Fibroblast of the conjunctiva (primary cell): ENCODE measurements around the gene NFE2L3.
A peak's percentile ranks its signal among the peaks of the same experiment; 100 is the strongest.
"Not testable (repeated sequence)": the region's sequence is repeated elsewhere in the genome, so short reads cannot be mapped to it uniquely, and the experiment has no call there.

ENCODE experiments used
- DNase-seq: peaks from one replicate; pipeline ENCODE4 v3.0.0-alpha.2; 2010; ENCODE audit warnings: low read depth

Gene NFE2L3

GRCh38 chr7:26151953-26152781 lies at the start of gene NFE2L3:
TSS of gene NFE2L3 (plus strand) at chr7:26152198. CDS start at chr7:26152499, 301 bp downstream.
- peak; percentile 27 for DNase-seq

- no peak for DNase-seq
Measured at GRCh38 chr7:26103596-26103995, 48.4 kb upstream of the NFE2L3 start.

GRCh38 chr7:26105236-26105635 lies 46.8 kb upstream of the NFE2L3 start:
- DNase-seq = no peak

- no peak for DNase-seq
Measured at GRCh38 chr7:26105931-26106330, 46.1 kb upstream of the NFE2L3 start.

GRCh38 chr7:26112203-26112740 lies 39.7 kb upstream of the NFE2L3 start:
- no peak for DNase-seq

GRCh38 chr7:26115650-26116049 lies 36.3 kb upstream of the NFE2L3 start:
- no peak for DNase-seq

- DNase-seq = no peak
Measured at GRCh38 chr7:26117142-26117807, 34.7 kb upstream of the NFE2L3 start.

- no peak for DNase-seq
Measured at GRCh38 chr7:26117970-26118369, 34.0 kb upstream of the NFE2L3 start.

GRCh38 chr7:26122745-26123144 lies 29.3 kb upstream of the NFE2L3 start:
- no peak for DNase-seq

GRCh38 chr7:26124775-26125174 lies 27.2 kb upstream of the NFE2L3 start:
- DNase-seq = not testable (repeated sequence)

- no peak for DNase-seq
Measured at GRCh38 chr7:26127411-26127810, 24.6 kb upstream of the NFE2L3 start.

- no peak for DNase-seq
Measured at GRCh38 chr7:26131056-26131589, 20.9 kb upstream of the NFE2L3 start.

GRCh38 chr7:26135076-26135475 lies 16.9 kb upstream of the NFE2L3 start:
- no peak for DNase-seq

GRCh38 chr7:26135551-26135950 lies 16.4 kb upstream of the NFE2L3 start:
- no peak for DNase-seq

GRCh38 chr7:26136831-26137230 lies 15.2 kb upstream of the NFE2L3 start:
- DNase-seq = no peak

- DNase-seq = no peak
Measured at GRCh38 chr7:26140380-26140779, 11.6 kb upstream of the NFE2L3 start.

- DNase-seq = no peak
Measured at GRCh38 chr7:26141077-26141476, 10.9 kb upstream of the NFE2L3 start.

GRCh38 chr7:26143298-26144048 lies 8.5 kb upstream of the NFE2L3 start:
- no peak for DNase-seq

- DNase-seq = no peak
Measured at GRCh38 chr7:26144184-26145080, 7.6 kb upstream of the NFE2L3 start.

- DNase-seq = no peak
Measured at GRCh38 chr7:26145238-26145637, 6.8 kb upstream of the NFE2L3 start.

GRCh38 chr7:26147030-26147429 lies 5.0 kb upstream of the NFE2L3 start:
- no peak for DNase-seq
